WTC11 (cell line): ENCODE measurements around the gene EMC1. TPM values are rescaled to one million over a fixed set of nuclear protein-coding genes. Genes with fewer than 3 reads are reported as not detected.

ENCODE experiments used
- ATAC-seq: fragments of 200-7000 bp; cut with Tn5 transposase; 2 replicates; pipeline ENCODE4 v1.10.0; 2021; ENCODE audit warnings: mild to moderate bottlenecking, moderate library complexity
- CTCF ChIA-PET: fragments of 300-600 bp; sonication (Branson Sonifier 250); formaldehyde crosslinking; loops from one replicate; lab custom pipeline; 2021; ENCODE audit warnings: antibody characterized with exemption; lab: Charles Lee
- POLR2A ChIA-PET: fragments of 350-600 bp; sonication (Branson Sonifier 250); formaldehyde crosslinking; loops from one replicate; lab custom pipeline; 2021; ENCODE audit warnings: antibody characterized with exemption; lab: Charles Lee
- DNase-seq: peaks from one replicate; pipeline ENCODE4 v3.0.0; 2021; ENCODE audit warnings: low spot score
- H3K27ac Mint-ChIP-seq: 2 replicates; pipeline ENCODE4 v1.8.0; 2021; ENCODE audit warnings: mixed read lengths
- H3K27me3 Mint-ChIP-seq: 2 replicates; pipeline ENCODE4 v1.8.0; 2021; ENCODE audit warnings: low read depth, mild to moderate bottlenecking, moderate library complexity, mixed read lengths
- H3K36me3 Mint-ChIP-seq: 2 replicates; pipeline ENCODE4 v1.8.0; 2021; ENCODE audit warnings: mixed read lengths
- H3K4me1 Mint-ChIP-seq: 2 replicates; pipeline ENCODE4 v1.8.0; 2022; ENCODE audit warnings: mixed read lengths
- H3K4me3 Mint-ChIP-seq: 2 replicates; pipeline ENCODE4 v1.8.0; 2021; ENCODE audit warnings: mild to moderate bottlenecking, moderate library complexity, mixed read lengths
- H3K9me3 Mint-ChIP-seq: 2 replicates; pipeline ENCODE4 v1.8.0; 2021; ENCODE audit warnings: mixed read lengths
- ARID4B ChIP-seq: sonication (generic); formaldehyde crosslinking; IDR thresholded peaks from 2 replicates; pipeline ENCODE4 v1.8.0; 2023; ENCODE audit warnings: missing genetic modification reagents, mild to moderate bottlenecking, borderline replicate concordance
- ATF1 ChIP-seq: sonication (generic); formaldehyde crosslinking; IDR thresholded peaks from 2 replicates; pipeline ENCODE4 v1.8.1; 2023; ENCODE audit warnings: mild to moderate bottlenecking, moderate library complexity, missing genetic modification reagents
- ERG ChIP-seq: fragments of 250-450 bp; sonication (Bioruptor Pico); IDR thresholded peaks from 2 replicates; pipeline ENCODE4 v1.8.0; 2021; ENCODE audit warnings: mild to moderate bottlenecking
- ETV6 ChIP-seq: sonication (generic); formaldehyde crosslinking; IDR thresholded peaks from 2 replicates; pipeline ENCODE4 v1.8.1; 2022; ENCODE audit warnings: mild to moderate bottlenecking, missing genetic modification reagents
- FOXJ3 ChIP-seq: sonication (generic); formaldehyde crosslinking; IDR thresholded peaks from 2 replicates; pipeline ENCODE4 v1.9.0; 2021; ENCODE audit warnings: missing genetic modification reagents, mild to moderate bottlenecking, borderline replicate concordance
- FOXK1 ChIP-seq: sonication (generic); formaldehyde crosslinking; IDR thresholded peaks from 2 replicates; pipeline ENCODE4 v1.8.0; 2022; ENCODE audit warnings: mild to moderate bottlenecking, moderate library complexity, missing genetic modification reagents
- FOXP1 ChIP-seq: sonication (generic); formaldehyde crosslinking; IDR thresholded peaks from 2 replicates; pipeline ENCODE4 v1.8.0; 2022; ENCODE audit warnings: missing genetic modification reagents, mild to moderate bottlenecking, moderate library complexity, borderline replicate concordance
- GTF2I ChIP-seq: fragments of 250-450 bp; sonication (Bioruptor Pico); conservative IDR thresholded peaks from 2 replicates; pipeline ENCODE4 v1.4.0; 2021; ENCODE audit warnings: mild to moderate bottlenecking
- NFATC4 ChIP-seq: fragments of 250-450 bp; sonication (Bioruptor Pico); IDR thresholded peaks from 2 replicates; pipeline ENCODE4 v1.9.0; 2021; ENCODE audit warnings: mild to moderate bottlenecking
- NFYB ChIP-seq: sonication (generic); formaldehyde crosslinking; conservative IDR thresholded peaks from 2 replicates; pipeline ENCODE4 v1.8.0; 2022; ENCODE audit warnings: low read depth, missing genetic modification reagents
- PRRX2 ChIP-seq: fragments of 250-450 bp; sonication (Bioruptor Pico); IDR thresholded peaks from 2 replicates; pipeline ENCODE4 v1.8.0; 2021; ENCODE audit warnings: mild to moderate bottlenecking
- SOX15 ChIP-seq: fragments of 250-450 bp; sonication (Bioruptor Pico); IDR thresholded peaks from 2 replicates; pipeline ENCODE4 v1.9.0; 2021; ENCODE audit warnings: mild to moderate bottlenecking
- TEAD4 ChIP-seq: sonication (generic); formaldehyde crosslinking; IDR thresholded peaks from 2 replicates; pipeline ENCODE4 v1.8.0; 2022; ENCODE audit warnings: mild to moderate bottlenecking, missing genetic modification reagents
- TP53 ChIP-seq: sonication (generic); formaldehyde crosslinking; IDR thresholded peaks from 2 replicates; pipeline ENCODE4 v1.8.1; 2023; ENCODE audit warnings: mild to moderate bottlenecking, missing genetic modification reagents
- ZBTB21 ChIP-seq: sonication (generic); formaldehyde crosslinking; IDR thresholded peaks from 2 replicates; pipeline ENCODE4 v1.8.1; 2023; ENCODE audit warnings: mild to moderate bottlenecking, missing genetic modification reagents, borderline replicate concordance
- ZNF121 ChIP-seq: sonication (generic); formaldehyde crosslinking; IDR thresholded peaks from 2 replicates; pipeline ENCODE4 v1.8.0; 2023; ENCODE audit warnings: missing genetic modification reagents
- ZNF232 ChIP-seq: sonication (generic); formaldehyde crosslinking; IDR thresholded peaks from 2 replicates; pipeline ENCODE4 v1.8.0; 2022; ENCODE audit warnings: mild to moderate bottlenecking, missing genetic modification reagents
- ZNF263 ChIP-seq: sonication (generic); formaldehyde crosslinking; IDR thresholded peaks from 2 replicates; pipeline ENCODE4 v1.8.1; 2022; ENCODE audit warnings: low read depth, mild to moderate bottlenecking, moderate library complexity, missing genetic modification reagents
- ZNF396 ChIP-seq: fragments of 250-450 bp; sonication (Bioruptor Pico); IDR thresholded peaks from 2 replicates; pipeline ENCODE4 v1.8.0; 2021; ENCODE audit warnings: mild to moderate bottlenecking, moderate library complexity, borderline replicate concordance
- ZNF671 ChIP-seq: fragments of 250-450 bp; sonication (Bioruptor Pico); IDR thresholded peaks from 2 replicates; pipeline ENCODE4 v1.8.0; 2021; ENCODE audit warnings: mild to moderate bottlenecking
- total RNA-seq: library from RNA; stranded (reverse); gene quantifications from 3 replicates; pipeline ENCODE4 v1.2.3, GENCODE V29; 2021
- TF ChIP-seq, protein P1 (sequence below): fragments of 200-600 bp; IDR thresholded peaks from 2 replicates; pipeline ENCODE4 v1.8.0; 2022; ENCODE audit warnings: antibody characterized with exemption
- TF ChIP-seq, protein P2 (sequence below): sonication (generic); formaldehyde crosslinking; IDR thresholded peaks from 2 replicates; pipeline ENCODE4 v1.8.1; 2023; ENCODE audit warnings: mild to moderate bottlenecking, missing genetic modification reagents, moderate library complexity

Gene EMC1
- total RNA-seq, 1 experiment from 2014 or later, result 53.5 TPM

- H3K36me3 Mint-ChIP-seq, result peaks cover 28% of the 10 kb centered on the region
- H3K27me3 Mint-ChIP-seq, result no peaks in the 10 kb centered on the region; the same call in none of the 2 replicates
- H3K4me3 Mint-ChIP-seq, result no peak overlapping the region
- DNase-seq (no peak), ATAC-seq (peak; percentile 15)
- CTCF ChIA-PET, result interaction anchor here (0.5 to 1.5 kb wide), 4 partner anchors 21 to 400 kb away, joined by 3 to 4 read pairs (median 4); no protein-coding TSS in a partner anchor
- H3K4me1 Mint-ChIP-seq, result no peaks in the 10 kb centered on the region
- POLR2A ChIA-PET, result no interaction called here
- no peak overlapping the region for H3K27ac Mint-ChIP-seq
- no peaks in the 10 kb centered on the region for H3K9me3 Mint-ChIP-seq
- TF ChIP-seq PRRX2 (CRISPR knock-in tag) (peak; percentile 44; the same call in 1 of the 2 replicates), ZNF232 (CRISPR knock-in tag) (no peak)
These were observed 10.7 kb upstream of the EMC1 start for GRCh38 chr1:19262047-19262446.

- Mint-ChIP-seq H3K9me3 (no peaks in the 10 kb centered on the region), H3K36me3 (peaks cover 41% of the 10 kb centered on the region), H3K27me3 (no peaks in the 10 kb centered on the region; the same call in none of the 2 replicates), H3K4me3 (no peak overlapping the region), H3K27ac (peak overlapping the region; percentile 68)
- DNase-seq (no peak), ATAC-seq (peak; percentile 8; the same call in 1 of the 2 replicates)
- TF ChIP-seq ETV6 (CRISPR knock-in tag), result no peak
- TF ChIP-seq, protein P1, sequence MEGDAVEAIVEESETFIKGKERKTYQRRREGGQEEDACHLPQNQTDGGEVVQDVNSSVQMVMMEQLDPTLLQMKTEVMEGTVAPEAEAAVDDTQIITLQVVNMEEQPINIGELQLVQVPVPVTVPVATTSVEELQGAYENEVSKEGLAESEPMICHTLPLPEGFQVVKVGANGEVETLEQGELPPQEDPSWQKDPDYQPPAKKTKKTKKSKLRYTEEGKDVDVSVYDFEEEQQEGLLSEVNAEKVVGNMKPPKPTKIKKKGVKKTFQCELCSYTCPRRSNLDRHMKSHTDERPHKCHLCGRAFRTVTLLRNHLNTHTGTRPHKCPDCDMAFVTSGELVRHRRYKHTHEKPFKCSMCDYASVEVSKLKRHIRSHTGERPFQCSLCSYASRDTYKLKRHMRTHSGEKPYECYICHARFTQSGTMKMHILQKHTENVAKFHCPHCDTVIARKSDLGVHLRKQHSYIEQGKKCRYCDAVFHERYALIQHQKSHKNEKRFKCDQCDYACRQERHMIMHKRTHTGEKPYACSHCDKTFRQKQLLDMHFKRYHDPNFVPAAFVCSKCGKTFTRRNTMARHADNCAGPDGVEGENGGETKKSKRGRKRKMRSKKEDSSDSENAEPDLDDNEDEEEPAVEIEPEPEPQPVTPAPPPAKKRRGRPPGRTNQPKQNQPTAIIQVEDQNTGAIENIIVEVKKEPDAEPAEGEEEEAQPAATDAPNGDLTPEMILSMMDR, result no peak
- no peak for TF ChIP-seq ZNF396 (CRISPR knock-in tag)
- TF ChIP-seq ZNF121 (CRISPR knock-in tag), result no peak
- TF ChIP-seq, all 79 proteins: peak for 0
- CTCF ChIA-PET, result interaction anchor here (0.9 to 1.5 kb wide), 4 partner anchors 9 to 401 kb away, joined by 3 to 4 read pairs (median 4); no protein-coding TSS in a partner anchor
- no peaks in the 10 kb centered on the region for H3K4me1 Mint-ChIP-seq
- POLR2A ChIA-PET, result interaction anchor here (0.7 to 1.2 kb wide), 2 partner anchors 19 to 57 kb away, joined by 3 to 4 read pairs; no protein-coding TSS in a partner anchor
These were observed 9.2 kb upstream of the EMC1 start for GRCh38 chr1:19260211-19261138.

- CTCF ChIA-PET, result no interaction called here
- peaks cover 51% of the 10 kb centered on the region for H3K36me3 Mint-ChIP-seq
- H3K27ac Mint-ChIP-seq, result no peak overlapping the region
- TF ChIP-seq ZBTB21 (CRISPR knock-in tag) (no peak), TEAD4 (CRISPR knock-in tag) (no peak), SOX15 (CRISPR knock-in tag) (no peak), GTF2I (CRISPR knock-in tag) (no peak), FOXP1 (CRISPR knock-in tag) (no peak), ZNF263 (CRISPR knock-in tag) (no peak), FOXK1 (CRISPR knock-in tag) (no peak), PRRX2 (CRISPR knock-in tag) (no peak), ERG (CRISPR knock-in tag) (no peak), ZNF671 (CRISPR knock-in tag) (no peak), NFYB (no peak), NFATC4 (CRISPR knock-in tag) (no peak), TP53 (no peak), FOXJ3 (CRISPR knock-in tag) (no peak), ATF1 (CRISPR knock-in tag) (no peak), ARID4B (CRISPR knock-in tag) (no peak)
- TF ChIP-seq, protein P2, sequence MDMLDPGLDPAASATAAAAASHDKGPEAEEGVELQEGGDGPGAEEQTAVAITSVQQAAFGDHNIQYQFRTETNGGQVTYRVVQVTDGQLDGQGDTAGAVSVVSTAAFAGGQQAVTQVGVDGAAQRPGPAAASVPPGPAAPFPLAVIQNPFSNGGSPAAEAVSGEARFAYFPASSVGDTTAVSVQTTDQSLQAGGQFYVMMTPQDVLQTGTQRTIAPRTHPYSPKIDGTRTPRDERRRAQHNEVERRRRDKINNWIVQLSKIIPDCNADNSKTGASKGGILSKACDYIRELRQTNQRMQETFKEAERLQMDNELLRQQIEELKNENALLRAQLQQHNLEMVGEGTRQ (CRISPR knock-in tag), result no peak
These were observed 7.0 kb upstream of the EMC1 start for GRCh38 chr1:19258353-19258752.

More at GRCh38 chr1:19258353-19258752, 7.0 kb upstream of the EMC1 start:
- POLR2A ChIA-PET, result no interaction called here
- Mint-ChIP-seq H3K9me3 (no peaks in the 10 kb centered on the region), H3K4me1 (peaks cover 6% of the 10 kb centered on the region), H3K4me3 (no peak overlapping the region), H3K27me3 (no peaks in the 10 kb centered on the region)
- DNase-seq (no peak), ATAC-seq (no peak)
